GM12874 (cell line): ENCODE measurements around the gene LHPP.

Experiments used
- TF ChIP-seq, protein P1 (sequence below): IDR thresholded peaks from 2 replicates; pipeline ENCODE4 v1.5.1; 2011; ENCODE audit warnings: low read depth, mild to moderate bottlenecking, control low read depth, low read length, moderate library complexity; ENCODE audit not compliant: insufficient read depth

LHPP gene

DNA sequence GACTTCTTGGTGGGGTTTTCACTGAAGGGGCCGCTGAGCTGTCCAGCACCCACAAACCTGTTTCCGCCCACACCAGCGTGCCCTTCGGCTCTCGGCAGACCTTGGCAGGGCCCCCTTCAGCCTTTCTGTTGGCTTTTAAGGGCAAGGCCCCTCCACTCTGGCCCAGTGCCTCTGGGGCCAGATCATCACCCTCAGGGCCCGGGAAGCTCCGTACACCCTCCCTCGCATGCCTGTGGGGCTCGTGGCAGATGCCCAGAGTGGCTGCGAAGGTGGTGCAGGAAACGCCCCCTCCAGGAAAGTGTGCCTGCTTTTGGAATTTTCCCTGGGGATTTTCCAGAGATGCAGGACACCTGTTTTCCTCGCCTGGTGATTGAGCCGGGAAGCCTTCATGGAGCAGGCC is 7.0 kb downstream of the LHPP start:
- TF ChIP-seq, protein P1, sequence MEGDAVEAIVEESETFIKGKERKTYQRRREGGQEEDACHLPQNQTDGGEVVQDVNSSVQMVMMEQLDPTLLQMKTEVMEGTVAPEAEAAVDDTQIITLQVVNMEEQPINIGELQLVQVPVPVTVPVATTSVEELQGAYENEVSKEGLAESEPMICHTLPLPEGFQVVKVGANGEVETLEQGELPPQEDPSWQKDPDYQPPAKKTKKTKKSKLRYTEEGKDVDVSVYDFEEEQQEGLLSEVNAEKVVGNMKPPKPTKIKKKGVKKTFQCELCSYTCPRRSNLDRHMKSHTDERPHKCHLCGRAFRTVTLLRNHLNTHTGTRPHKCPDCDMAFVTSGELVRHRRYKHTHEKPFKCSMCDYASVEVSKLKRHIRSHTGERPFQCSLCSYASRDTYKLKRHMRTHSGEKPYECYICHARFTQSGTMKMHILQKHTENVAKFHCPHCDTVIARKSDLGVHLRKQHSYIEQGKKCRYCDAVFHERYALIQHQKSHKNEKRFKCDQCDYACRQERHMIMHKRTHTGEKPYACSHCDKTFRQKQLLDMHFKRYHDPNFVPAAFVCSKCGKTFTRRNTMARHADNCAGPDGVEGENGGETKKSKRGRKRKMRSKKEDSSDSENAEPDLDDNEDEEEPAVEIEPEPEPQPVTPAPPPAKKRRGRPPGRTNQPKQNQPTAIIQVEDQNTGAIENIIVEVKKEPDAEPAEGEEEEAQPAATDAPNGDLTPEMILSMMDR, result no peak

DNA sequence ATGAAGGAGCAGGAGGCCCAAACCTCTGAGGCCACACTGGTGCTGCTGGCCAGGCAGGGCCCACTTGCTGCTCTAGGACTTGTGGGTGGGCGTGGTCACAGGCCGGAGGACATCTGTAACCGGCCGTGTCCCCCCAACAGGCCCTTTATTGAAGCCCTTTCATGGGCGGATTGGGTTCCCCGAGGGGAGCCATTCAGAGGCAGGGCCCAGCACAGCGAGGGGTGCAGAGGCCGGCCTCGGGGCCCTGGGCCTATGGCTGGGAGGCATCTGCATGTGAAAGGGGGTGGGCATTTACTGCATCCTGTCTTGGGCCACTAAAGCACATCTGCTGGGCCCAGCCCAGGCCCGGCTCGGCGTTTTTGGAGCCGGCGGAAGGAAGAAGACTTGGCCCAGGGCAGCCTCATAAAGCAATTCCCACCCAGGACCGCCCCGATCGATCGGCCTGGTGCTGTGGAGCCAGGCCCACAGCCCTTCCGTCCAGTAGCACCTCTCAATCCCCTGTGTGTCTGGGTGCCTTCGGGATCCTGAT is 8.4 kb downstream of the LHPP start:
- TF ChIP-seq, protein P1, result no peak

DNA sequence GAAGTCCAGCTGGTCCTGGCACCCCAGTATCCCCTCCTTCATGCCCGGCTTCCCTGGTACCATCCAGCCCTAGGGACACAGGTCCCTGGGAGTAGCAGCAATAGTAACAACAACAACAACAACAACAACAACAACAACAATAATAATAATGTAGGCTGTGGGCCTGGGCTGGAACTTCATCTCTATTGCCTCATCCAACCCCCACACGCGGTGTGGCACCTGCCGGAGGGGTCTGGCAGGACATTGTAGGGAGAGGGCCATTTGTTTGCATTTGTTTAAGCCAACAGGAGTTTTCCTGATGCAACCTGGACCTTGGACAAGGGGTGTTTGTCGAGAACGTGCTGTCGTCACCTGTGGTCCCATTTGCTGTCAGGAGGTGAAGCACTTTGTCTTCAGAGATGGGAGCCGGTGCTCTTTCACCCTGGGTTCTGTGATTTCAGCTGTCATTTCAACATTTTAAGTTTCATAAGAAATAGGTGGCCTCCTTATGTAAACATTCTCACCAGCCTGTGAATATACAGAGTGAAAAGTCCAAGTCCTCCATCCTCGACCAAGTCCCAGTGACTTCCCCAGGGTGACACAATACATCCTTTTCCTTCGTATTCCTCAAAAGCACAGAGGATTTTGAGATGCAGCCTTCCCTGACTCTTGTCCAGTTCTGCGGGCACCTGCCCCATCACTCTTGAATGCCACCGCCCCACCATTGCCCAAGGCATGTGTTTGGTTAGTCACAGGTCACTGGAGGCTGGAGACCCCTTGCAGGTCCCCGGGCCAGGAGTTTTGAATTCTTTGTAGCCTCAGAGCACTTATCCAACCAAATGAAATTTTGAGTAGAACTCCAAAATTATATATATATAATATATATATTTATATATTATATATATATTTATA is 9.2 kb downstream of the LHPP start:
- TF ChIP-seq, protein P1, result no peak

DNA sequence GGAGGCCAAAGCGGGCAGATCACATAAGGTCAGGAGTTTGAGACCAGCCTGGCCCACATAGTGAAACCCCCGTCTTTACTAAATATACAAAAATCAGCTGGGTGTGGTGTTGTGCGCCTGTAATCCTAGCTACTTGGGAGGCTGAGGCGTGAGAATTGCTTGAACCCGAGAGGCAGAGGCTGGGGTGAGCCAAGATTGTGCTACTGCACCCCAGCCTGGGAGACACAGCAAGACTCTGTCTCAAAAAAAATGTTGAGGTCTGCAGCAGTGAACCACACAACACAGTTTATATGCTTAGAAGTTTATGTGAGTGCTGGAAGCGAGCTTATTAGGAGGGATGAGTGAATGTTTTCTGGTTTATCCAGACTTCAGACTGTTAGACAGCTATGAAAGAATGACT is 10.4 kb downstream of the LHPP start:
- TF ChIP-seq, protein P1, result no peak

DNA sequence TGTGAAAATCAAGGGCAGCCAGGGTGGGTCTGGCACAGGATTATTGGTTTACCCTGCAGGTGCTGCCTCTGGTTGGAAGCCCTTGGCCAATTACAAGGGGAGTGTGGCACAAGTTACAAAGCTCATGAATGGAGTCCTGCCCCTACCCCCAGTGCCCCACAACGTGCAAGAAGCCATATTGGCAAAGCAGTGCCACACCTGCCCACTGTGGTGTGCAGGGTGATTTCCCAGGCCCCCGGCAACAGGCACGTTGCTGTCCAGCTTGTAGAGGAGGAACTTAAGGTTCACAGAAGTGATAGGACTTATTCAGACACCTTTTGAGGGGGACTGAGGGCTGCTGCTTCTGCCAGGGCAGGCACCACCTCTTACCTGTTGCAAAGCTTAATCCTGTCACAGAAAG is 11.4 kb downstream of the LHPP start:
- TF ChIP-seq, protein P1, result no peak

DNA sequence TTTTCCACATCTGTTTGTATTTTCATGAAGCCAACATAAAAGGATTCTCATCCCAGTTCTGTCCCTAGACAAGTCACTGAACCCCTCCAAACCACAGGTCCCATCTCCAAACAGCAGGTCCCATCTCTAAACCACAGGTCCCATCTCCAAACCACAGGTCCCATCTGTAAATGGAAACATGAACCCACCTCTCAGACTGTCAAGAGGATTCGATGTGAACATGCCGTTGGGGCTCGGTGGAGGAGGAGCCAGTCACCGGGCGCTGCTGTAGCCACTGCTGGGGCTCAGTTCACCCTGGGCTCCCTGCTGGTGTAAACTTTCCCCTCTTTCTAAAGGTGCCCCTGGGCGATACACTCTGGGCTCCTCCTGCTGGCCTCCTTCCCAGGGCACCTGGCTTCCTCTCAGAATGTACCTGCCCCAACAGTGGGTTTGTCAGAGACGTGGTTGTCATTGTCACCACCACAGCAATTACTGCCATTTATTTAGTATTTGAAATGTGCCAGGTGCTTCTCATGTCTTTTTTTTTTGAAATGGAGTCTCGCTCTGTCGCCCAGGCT is 13.0 kb downstream of the LHPP start:
- TF ChIP-seq, protein P1, result no peak

DNA sequence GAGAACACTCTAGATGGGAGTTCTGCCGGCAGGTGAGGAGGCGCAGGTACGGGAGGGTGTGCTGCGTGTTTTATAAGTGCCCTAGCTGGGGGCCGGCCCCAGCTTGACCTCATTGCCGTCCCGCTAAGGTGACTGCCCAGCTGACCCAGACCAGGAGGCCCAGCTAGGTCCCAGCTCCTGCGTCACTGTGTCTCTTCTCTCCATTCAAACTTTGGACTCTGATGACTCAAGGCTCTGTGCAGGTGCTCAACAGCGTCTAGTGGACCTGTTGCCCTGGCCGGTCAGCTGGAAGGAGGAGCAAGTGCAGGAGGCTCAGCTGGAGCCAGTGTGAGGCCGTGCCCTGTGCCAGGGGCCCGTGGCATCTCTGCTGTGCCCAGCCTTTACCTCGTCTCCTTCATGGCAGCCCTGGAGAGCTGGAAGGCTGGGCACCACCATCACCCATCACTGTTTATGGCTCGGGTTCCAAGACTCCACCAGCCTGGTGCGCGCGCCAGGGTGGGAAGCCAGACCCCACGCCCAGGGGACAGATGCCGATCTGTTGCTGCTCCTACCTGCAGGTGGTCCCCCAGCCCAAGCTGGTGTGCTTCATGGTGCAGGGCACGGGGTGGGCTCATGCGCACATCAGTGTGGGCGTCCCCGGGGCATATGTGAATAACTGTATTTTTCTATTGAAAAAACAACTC is 14.6 kb downstream of the LHPP start:
- TF ChIP-seq, protein P1, result no peak
